ENCODE results near the gene SEMA4A.

Gene SEMA4A

DNA sequence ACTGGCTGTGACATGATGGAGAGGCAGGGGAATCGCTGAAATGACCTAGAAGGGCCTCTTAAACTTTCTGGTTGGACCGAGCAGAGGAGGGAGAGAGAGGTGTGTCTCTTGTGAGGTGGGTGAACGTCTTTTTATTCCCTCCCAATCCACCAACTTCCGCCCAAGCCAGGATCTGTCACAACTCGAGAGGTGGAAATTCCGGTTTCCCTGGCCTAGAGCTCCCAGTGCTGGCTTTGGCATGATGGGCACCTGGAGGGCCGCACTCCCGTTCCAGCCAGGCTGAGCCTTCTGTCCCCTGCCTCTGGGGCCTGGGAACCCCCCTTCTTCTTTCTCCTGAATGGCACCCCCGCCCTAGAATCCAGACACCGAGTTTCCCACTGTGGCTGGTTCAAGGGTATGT lies at the start of gene SEMA4A:
SEMA4A (plus strand) TSS at position 224 of the 400 bp plus-strand sequence. CDS start 994 bp downstream, outside the sequence.
- ChIA-PET CTCF (no interaction called here), POLR2A (interaction anchor here (0.8 kb wide), 1 partner anchor 59 kb away, joined by 3 read pairs; the partner anchor contains the start of gene PMF1)
- H3K4me3 ChIP-seq (ENCODE audit: low read depth, low read length), result no peak within 1 kb of the TSS

DNA sequence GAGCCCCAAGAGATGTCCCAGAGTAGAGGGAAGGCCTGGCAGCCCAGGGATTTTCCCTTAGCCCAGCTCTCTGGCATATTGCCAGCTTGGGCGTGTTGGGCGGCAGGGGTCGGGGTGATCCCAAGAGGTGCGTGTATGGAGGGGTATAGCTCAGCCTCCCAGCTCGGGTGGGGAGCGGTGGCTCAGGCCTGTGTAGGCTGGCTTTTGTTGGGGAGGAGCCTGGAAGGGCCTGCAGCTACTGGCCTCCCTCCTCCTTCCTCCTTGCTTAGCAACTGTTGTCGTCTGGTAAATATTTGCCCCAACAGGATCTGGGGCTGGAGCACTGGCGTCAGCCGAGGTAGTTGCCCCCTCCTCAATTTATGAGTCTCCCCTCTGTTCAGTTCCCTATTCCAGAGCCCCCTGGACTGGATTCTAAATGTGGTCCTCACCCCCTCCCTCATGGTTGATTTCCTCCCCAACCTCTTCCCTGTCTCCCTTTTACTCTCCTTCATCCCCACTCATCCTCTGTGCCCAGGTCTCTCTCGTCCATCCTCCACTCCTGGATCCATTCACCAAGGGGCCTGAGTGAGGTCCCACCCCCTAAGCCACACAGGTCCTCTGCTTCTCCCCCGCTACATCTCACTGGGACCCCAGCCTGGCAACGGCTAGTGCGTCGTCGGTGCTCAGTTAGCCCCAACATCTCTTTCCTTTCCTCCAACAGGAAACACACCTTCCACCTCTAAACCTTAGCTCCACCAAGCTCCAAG lies 49.1 kb upstream of the SEMA4A start:
- Histone ChIP-seq H3K4me1 (ENCODE audit: control insufficient read depth, insufficient read depth, low read length) (peaks cover 12% of the 10 kb centered on the region), H3K36me3 (ENCODE audit: control insufficient read depth in 2 of 2, insufficient read depth in 1 of 2, low read length in 2 of 2) (no peaks in the 10 kb centered on the region), H3K4me3 (ENCODE audit: low read depth, low read length) (no peak overlapping the region), H3K9me3 (ENCODE audit: control insufficient read depth, insufficient read depth, low read depth, low read length) (no peaks in the 10 kb centered on the region), H3K27ac (ENCODE audit: extremely low read depth, low read depth, low read length) (no peak overlapping the region; the same call in 1 of the 2 replicates)
- ChIA-PET POLR2A (interaction anchor here (0.6 to 10.1 kb wide), 2 partner anchors 10 to 397 kb away, joined by 3 to 63 read pairs; partner anchors contain the start of gene LMNA), CTCF (interaction anchor here (0.6 to 22.5 kb wide), 5 partner anchors 8 to 440 kb away, joined by 3 to 1029 read pairs (median 6); partner anchors contain the start of gene LMNA)
- TF ChIP-seq ZNF335 (tag by site-specific recombination; conservative IDR thresholded peaks at IDR 0.05) (no peak), ZBTB8A (tag by site-specific recombination; IDR thresholded peaks at IDR 0.05) (peak; percentile 69), SP2 (tag by site-specific recombination; IDR thresholded peaks at IDR 0.05) (0 out of 2 replicates have a peak, but pooled peaks have one; percentile 10), ZBTB48 (tag by site-specific recombination; IDR thresholded peaks at IDR 0.05) (0 out of 2 replicates have a peak, but pooled peaks have one; percentile 70), ZNF341 (tag by site-specific recombination; IDR thresholded peaks at IDR 0.05; ENCODE audit: low read depth) (peak; percentile 97), ZFP41 (tag by site-specific recombination; IDR thresholded peaks at IDR 0.05; ENCODE audit: borderline replicate concordance) (no peak), EGR2 (tag by site-specific recombination; IDR thresholded peaks at IDR 0.05; ENCODE audit: low read depth) (0 out of 2 replicates have a peak, but pooled peaks have one; percentile 28), GLIS2 (tag by site-specific recombination; IDR thresholded peaks at IDR 0.05) (peak; percentile 28; the same call in 1 of the 2 replicates), GLIS1 (tag by site-specific recombination; IDR thresholded peaks at IDR 0.05) (peak; percentile 13; the same call in 1 of the 2 replicates), ZBTB17 (tag by site-specific recombination; IDR thresholded peaks at IDR 0.05) (peak; percentile 14), WT1 (tag by site-specific recombination; IDR thresholded peaks at IDR 0.05) (peak; percentile 77), HOXC10 (CRISPR knock-in tag; IDR thresholded peaks at IDR 0.05) (no peak)
- TF ChIP-seq, protein P1, sequence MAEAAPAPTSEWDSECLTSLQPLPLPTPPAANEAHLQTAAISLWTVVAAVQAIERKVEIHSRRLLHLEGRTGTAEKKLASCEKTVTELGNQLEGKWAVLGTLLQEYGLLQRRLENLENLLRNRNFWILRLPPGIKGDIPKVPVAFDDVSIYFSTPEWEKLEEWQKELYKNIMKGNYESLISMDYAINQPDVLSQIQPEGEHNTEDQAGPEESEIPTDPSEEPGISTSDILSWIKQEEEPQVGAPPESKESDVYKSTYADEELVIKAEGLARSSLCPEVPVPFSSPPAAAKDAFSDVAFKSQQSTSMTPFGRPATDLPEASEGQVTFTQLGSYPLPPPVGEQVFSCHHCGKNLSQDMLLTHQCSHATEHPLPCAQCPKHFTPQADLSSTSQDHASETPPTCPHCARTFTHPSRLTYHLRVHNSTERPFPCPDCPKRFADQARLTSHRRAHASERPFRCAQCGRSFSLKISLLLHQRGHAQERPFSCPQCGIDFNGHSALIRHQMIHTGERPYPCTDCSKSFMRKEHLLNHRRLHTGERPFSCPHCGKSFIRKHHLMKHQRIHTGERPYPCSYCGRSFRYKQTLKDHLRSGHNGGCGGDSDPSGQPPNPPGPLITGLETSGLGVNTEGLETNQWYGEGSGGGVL (tag by site-specific recombination; IDR thresholded peaks at IDR 0.05), result peak; percentile 71
- TF ChIP-seq, protein P2, sequence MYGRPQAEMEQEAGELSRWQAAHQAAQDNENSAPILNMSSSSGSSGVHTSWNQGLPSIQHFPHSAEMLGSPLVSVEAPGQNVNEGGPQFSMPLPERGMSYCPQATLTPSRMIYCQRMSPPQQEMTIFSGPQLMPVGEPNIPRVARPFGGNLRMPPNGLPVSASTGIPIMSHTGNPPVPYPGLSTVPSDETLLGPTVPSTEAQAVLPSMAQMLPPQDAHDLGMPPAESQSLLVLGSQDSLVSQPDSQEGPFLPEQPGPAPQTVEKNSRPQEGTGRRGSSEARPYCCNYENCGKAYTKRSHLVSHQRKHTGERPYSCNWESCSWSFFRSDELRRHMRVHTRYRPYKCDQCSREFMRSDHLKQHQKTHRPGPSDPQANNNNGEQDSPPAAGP (tag by site-specific recombination; IDR thresholded peaks at IDR 0.05), result no peak
- TF ChIP-seq, protein P3, sequence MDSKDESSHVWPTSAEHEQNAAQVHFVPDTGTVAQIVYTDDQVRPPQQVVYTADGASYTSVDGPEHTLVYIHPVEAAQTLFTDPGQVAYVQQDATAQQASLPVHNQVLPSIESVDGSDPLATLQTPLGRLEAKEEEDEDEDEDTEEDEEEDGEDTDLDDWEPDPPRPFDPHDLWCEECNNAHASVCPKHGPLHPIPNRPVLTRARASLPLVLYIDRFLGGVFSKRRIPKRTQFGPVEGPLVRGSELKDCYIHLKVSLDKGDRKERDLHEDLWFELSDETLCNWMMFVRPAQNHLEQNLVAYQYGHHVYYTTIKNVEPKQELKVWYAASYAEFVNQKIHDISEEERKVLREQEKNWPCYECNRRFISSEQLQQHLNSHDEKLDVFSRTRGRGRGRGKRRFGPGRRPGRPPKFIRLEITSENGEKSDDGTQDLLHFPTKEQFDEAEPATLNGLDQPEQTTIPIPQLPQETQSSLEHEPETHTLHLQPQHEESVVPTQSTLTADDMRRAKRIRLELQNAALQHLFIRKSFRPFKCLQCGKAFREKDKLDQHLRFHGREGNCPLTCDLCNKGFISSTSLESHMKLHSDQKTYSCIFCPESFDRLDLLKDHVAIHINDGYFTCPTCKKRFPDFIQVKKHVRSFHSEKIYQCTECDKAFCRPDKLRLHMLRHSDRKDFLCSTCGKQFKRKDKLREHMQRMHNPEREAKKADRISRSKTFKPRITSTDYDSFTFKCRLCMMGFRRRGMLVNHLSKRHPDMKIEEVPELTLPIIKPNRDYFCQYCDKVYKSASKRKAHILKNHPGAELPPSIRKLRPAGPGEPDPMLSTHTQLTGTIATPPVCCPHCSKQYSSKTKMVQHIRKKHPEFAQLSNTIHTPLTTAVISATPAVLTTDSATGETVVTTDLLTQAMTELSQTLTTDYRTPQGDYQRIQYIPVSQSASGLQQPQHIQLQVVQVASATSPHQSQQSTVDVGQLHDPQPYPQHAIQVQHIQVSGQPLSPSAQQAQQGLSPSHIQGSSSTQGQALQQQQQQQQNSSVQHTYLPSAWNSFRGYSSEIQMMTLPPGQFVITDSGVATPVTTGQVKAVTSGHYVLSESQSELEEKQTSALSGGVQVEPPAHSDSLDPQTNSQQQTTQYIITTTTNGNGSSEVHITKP (tag by site-specific recombination; IDR thresholded peaks at IDR 0.05), result peak; percentile 96

More for the DNA sequence above, at the start of gene SEMA4A:
- Histone ChIP-seq H3K4me1 (ENCODE audit: control insufficient read depth, insufficient read depth, low read length) (no peaks in the 10 kb centered on the region), H3K36me3 (ENCODE audit: control insufficient read depth in 2 of 2, insufficient read depth in 1 of 2, low read length in 2 of 2) (no peaks in the 10 kb centered on the region), H3K27ac (ENCODE audit: extremely low read depth, low read depth, low read length) (no peak within 1 kb of the TSS), H3K9me3 (ENCODE audit: control insufficient read depth, insufficient read depth, low read depth, low read length) (no peaks in the 10 kb centered on the region)
- TF ChIP-seq, protein P4, sequence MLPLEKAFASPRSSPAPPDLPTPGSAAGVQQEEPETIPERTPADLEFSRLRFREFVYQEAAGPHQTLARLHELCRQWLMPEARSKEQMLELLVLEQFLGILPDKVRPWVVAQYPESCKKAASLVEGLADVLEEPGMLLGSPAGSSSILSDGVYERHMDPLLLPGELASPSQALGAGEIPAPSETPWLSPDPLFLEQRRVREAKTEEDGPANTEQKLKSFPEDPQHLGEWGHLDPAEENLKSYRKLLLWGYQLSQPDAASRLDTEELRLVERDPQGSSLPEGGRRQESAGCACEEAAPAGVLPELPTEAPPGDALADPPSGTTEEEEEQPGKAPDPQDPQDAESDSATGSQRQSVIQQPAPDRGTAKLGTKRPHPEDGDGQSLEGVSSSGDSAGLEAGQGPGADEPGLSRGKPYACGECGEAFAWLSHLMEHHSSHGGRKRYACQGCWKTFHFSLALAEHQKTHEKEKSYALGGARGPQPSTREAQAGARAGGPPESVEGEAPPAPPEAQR (tag by site-specific recombination; IDR thresholded peaks at IDR 0.05), result no peak
- no peak for TF ChIP-seq ZNF121 (tag by site-specific recombination; IDR thresholded peaks at IDR 0.05)
- no peak for TF ChIP-seq ZNF248 (tag by site-specific recombination; IDR thresholded peaks at IDR 0.05)
- TF ChIP-seq ZNF133 (tag by site-specific recombination; IDR thresholded peaks at IDR 0.05), result no peak
- TF ChIP-seq ZNF366 (tag by site-specific recombination; conservative IDR thresholded peaks at IDR 0.05), result no peak
- TF ChIP-seq, protein P5, sequence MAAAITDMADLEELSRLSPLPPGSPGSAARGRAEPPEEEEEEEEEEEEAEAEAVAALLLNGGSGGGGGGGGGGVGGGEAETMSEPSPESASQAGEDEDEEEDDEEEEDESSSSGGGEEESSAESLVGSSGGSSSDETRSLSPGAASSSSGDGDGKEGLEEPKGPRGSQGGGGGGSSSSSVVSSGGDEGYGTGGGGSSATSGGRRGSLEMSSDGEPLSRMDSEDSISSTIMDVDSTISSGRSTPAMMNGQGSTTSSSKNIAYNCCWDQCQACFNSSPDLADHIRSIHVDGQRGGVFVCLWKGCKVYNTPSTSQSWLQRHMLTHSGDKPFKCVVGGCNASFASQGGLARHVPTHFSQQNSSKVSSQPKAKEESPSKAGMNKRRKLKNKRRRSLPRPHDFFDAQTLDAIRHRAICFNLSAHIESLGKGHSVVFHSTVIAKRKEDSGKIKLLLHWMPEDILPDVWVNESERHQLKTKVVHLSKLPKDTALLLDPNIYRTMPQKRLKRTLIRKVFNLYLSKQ (tag by site-specific recombination; IDR thresholded peaks at IDR 0.05; ENCODE audit: borderline replicate concordance), result no peak
- TF ChIP-seq ZNF776 (tag by site-specific recombination; IDR thresholded peaks at IDR 0.05; ENCODE audit: borderline replicate concordance), result no peak
- TF ChIP-seq HOXD13 (CRISPR knock-in tag; IDR thresholded peaks at IDR 0.05; ENCODE audit: borderline replicate concordance), result no peak
- no peak for TF ChIP-seq TCF7L2 (IDR thresholded peaks at IDR 0.05; ENCODE audit: borderline replicate concordance, low read depth, low read length)

Data from HEK293 (cell line).